Neural cell (in vitro differentiated cells): Measurements from ENCODE around the gene ROCK2. TPM values are rescaled to one million over a fixed set of nuclear protein-coding genes. Genes with fewer than 3 reads are reported as not detected.

Source experiments
- H2AFZ ChIP-seq: fragments of 200-600, 300-800 bp; sonication (generic), shearing (Covaris generic); 2 replicates; pipeline ENCODE4 v1.6.0; 2014; ENCODE audit warnings: low read depth, mild to moderate bottlenecking, antibody characterized with exemption, low read length, moderate library complexity
- H3F3A ChIP-seq: fragments of 200-600 bp; shearing (Covaris generic); 2 replicates; pipeline ENCODE4 v1.6.1; 2016; ENCODE audit warnings: mild to moderate bottlenecking, moderate library complexity, mixed read lengths, antibody characterized with exemption, low read length; ENCODE audit not compliant: insufficient read depth, poor library complexity, severe bottlenecking
- H3K27ac ChIP-seq: fragments of 200-600, 300-800 bp; sonication (generic), shearing (Covaris generic); 2 replicates; pipeline ENCODE4 v1.5.1; 2014; ENCODE audit warnings: mild to moderate bottlenecking, low read length, moderate library complexity
- H3K27me3 ChIP-seq: fragments of 300-800, 200-600 bp; sonication (generic), shearing (Covaris generic); 2 replicates; pipeline ENCODE4 v1.6.0; 2014; ENCODE audit warnings: mild to moderate bottlenecking, low read depth, low read length, moderate library complexity; ENCODE audit not compliant: insufficient read depth
- H3K36me3 ChIP-seq: fragments of 300-800, 200-600 bp; sonication (generic), shearing (Covaris generic); 2 replicates; pipeline ENCODE4 v1.5.1; 2014; ENCODE audit warnings: mild to moderate bottlenecking, antibody characterized with exemption, low read length, moderate library complexity; ENCODE audit not compliant: insufficient read depth
- H3K4me2 ChIP-seq: fragments of 300-800, 200-600 bp; sonication (generic), shearing (Covaris generic); 2 replicates; pipeline ENCODE4 v1.6.0; 2014; ENCODE audit warnings: mild to moderate bottlenecking, low read length
- H3K4me3 ChIP-seq: fragments of 300-800, 200-600 bp; sonication (generic), shearing (Covaris generic); 2 replicates; pipeline ENCODE4 v1.5.1; 2014; ENCODE audit warnings: mild to moderate bottlenecking, low read length, moderate library complexity
- H3K79me2 ChIP-seq: fragments of 200-600 bp; shearing (Covaris generic); replicated peaks from 2 replicates; pipeline ENCODE4 v1.6.0; 2014; ENCODE audit warnings: mild to moderate bottlenecking, low read length, moderate library complexity; ENCODE audit not compliant: insufficient read depth
- H3K9ac ChIP-seq: fragments of 300-800, 200-600 bp; sonication (generic), shearing (Covaris generic); 2 replicates; pipeline ENCODE4 v1.6.1; 2016; ENCODE audit warnings: mild to moderate bottlenecking, low read length, mixed read lengths
- H3K9me2 ChIP-seq: fragments of 200-600 bp; shearing (Covaris generic); 2 replicates; pipeline ENCODE4 v1.6.1; 2016; ENCODE audit warnings: mild to moderate bottlenecking, low read length, mixed read lengths; ENCODE audit not compliant: insufficient read depth
- H3K9me3 ChIP-seq: fragments of 200-600, 300-800 bp; sonication (generic), shearing (Covaris generic); 2 replicates; pipeline ENCODE4 v1.6.1; 2016; ENCODE audit warnings: mild to moderate bottlenecking, mixed run types, low read length, moderate library complexity, mixed read lengths
- H4K20me1 ChIP-seq: fragments of 200-600 bp; shearing (Covaris generic); 2 replicates; pipeline ENCODE4 v1.6.1; 2016; ENCODE audit warnings: mild to moderate bottlenecking, mixed run types; ENCODE audit not compliant: insufficient read depth
- EP300 ChIP-seq: fragments of 450-650 bp; conservative IDR thresholded peaks from 2 replicates; pipeline ENCODE4 v1.6.1; 2014; ENCODE audit warnings: antibody characterized with exemption, mild to moderate bottlenecking, moderate library complexity; ENCODE audit not compliant: poor library complexity, severe bottlenecking
- EZH2 ChIP-seq: fragments of 200-600, 300-800 bp; shearing (Covaris generic), sonication (generic); IDR thresholded peaks from 2 replicates; pipeline ENCODE4 v1.6.1; 2014; ENCODE audit warnings: antibody characterized with exemption, low read length, borderline replicate concordance, mild to moderate bottlenecking; ENCODE audit not compliant: insufficient read depth, poor library complexity, severe bottlenecking
- MXI1 ChIP-seq: fragments of 450-650 bp; conservative IDR thresholded peaks from 2 replicates; pipeline ENCODE4 v1.6.1; 2014; ENCODE audit warnings: antibody characterized with exemption, mild to moderate bottlenecking; ENCODE audit not compliant: poor library complexity, severe bottlenecking
- POLR2AphosphoS5 ChIP-seq: IDR thresholded peaks from 2 replicates; pipeline ENCODE4 v1.6.1; 2012
- RAD21 ChIP-seq: fragments of 450-650 bp; conservative IDR thresholded peaks from 2 replicates; pipeline ENCODE4 v1.6.1; 2014; ENCODE audit warnings: antibody characterized with exemption, mild to moderate bottlenecking, moderate library complexity
- SMC3 ChIP-seq: fragments of 450-650 bp; conservative IDR thresholded peaks from 2 replicates; pipeline ENCODE4 v1.6.1; 2014; ENCODE audit warnings: antibody characterized with exemption, mild to moderate bottlenecking, moderate library complexity; ENCODE audit not compliant: poor library complexity
- TAF1 ChIP-seq: IDR thresholded peaks from 2 replicates; pipeline ENCODE4 v1.6.1; 2012; ENCODE audit warnings: low read depth
- polyA plus RNA-seq: library from polyadenylated mRNA; depleted of rRNA; stranded (reverse); fragments of >200 nt; gene quantifications from 2 replicates; pipeline ENCODE4 v1.2.3, GENCODE V29; 2014
- TF ChIP-seq, protein P1 (sequence below): fragments of 450-650 bp; IDR thresholded peaks from 2 replicates; pipeline ENCODE4 v1.5.1; 2014; ENCODE audit warnings: antibody characterized with exemption, mild to moderate bottlenecking, moderate library complexity; ENCODE audit not compliant: poor library complexity, severe bottlenecking
- TF ChIP-seq, protein P2 (sequence below): IDR thresholded peaks from 2 replicates; pipeline ENCODE4 v1.6.1; 2012; ENCODE audit warnings: borderline replicate concordance

The ROCK2 gene
- polyA plus RNA-seq, 1 donor from 2014 or later, result 25.7 TPM

DNA sequence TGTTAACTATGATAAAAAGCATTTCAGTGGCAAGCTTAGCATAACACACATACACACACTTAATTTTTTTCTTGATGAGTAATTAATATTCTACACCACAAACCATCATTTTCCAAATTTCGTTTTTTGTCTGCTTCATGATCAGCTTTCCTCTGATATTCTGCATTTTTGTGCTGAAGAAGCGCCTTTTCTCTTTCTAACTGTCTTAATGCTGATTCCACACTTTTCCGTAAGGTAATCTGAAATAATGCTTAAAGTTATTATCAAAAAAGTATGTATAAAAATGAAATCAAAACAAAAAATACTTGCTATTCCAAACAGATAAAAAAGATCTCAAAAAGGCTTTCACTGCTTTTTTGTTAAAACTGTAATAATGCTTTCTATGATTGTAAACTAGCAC is 129.0 kb downstream of the ROCK2 start:
- no peaks in the 10 kb centered on the region for H3K9me2 ChIP-seq
- no peaks in the 10 kb centered on the region for H3K79me2 ChIP-seq
- no peaks in the 10 kb centered on the region for H3K9me3 ChIP-seq
- no peak overlapping the region for H3K4me3 ChIP-seq
- H2AFZ ChIP-seq, result no peak overlapping the region
- no peaks in the 10 kb centered on the region for H3F3A ChIP-seq
- no peaks in the 10 kb centered on the region for H4K20me1 ChIP-seq
- H3K27me3 ChIP-seq, result no peaks in the 10 kb centered on the region
- no peak overlapping the region for H3K9ac ChIP-seq
- H3K4me2 ChIP-seq, result no peak overlapping the region
- TF ChIP-seq POLR2AphosphoS5 (no peak), SMC3 (no peak), TAF1 (no peak), RAD21 (no peak), EZH2 (no peak), MXI1 (no peak), EP300 (no peak)
- TF ChIP-seq, protein P1, sequence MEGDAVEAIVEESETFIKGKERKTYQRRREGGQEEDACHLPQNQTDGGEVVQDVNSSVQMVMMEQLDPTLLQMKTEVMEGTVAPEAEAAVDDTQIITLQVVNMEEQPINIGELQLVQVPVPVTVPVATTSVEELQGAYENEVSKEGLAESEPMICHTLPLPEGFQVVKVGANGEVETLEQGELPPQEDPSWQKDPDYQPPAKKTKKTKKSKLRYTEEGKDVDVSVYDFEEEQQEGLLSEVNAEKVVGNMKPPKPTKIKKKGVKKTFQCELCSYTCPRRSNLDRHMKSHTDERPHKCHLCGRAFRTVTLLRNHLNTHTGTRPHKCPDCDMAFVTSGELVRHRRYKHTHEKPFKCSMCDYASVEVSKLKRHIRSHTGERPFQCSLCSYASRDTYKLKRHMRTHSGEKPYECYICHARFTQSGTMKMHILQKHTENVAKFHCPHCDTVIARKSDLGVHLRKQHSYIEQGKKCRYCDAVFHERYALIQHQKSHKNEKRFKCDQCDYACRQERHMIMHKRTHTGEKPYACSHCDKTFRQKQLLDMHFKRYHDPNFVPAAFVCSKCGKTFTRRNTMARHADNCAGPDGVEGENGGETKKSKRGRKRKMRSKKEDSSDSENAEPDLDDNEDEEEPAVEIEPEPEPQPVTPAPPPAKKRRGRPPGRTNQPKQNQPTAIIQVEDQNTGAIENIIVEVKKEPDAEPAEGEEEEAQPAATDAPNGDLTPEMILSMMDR, result no peak
- TF ChIP-seq, protein P2, sequence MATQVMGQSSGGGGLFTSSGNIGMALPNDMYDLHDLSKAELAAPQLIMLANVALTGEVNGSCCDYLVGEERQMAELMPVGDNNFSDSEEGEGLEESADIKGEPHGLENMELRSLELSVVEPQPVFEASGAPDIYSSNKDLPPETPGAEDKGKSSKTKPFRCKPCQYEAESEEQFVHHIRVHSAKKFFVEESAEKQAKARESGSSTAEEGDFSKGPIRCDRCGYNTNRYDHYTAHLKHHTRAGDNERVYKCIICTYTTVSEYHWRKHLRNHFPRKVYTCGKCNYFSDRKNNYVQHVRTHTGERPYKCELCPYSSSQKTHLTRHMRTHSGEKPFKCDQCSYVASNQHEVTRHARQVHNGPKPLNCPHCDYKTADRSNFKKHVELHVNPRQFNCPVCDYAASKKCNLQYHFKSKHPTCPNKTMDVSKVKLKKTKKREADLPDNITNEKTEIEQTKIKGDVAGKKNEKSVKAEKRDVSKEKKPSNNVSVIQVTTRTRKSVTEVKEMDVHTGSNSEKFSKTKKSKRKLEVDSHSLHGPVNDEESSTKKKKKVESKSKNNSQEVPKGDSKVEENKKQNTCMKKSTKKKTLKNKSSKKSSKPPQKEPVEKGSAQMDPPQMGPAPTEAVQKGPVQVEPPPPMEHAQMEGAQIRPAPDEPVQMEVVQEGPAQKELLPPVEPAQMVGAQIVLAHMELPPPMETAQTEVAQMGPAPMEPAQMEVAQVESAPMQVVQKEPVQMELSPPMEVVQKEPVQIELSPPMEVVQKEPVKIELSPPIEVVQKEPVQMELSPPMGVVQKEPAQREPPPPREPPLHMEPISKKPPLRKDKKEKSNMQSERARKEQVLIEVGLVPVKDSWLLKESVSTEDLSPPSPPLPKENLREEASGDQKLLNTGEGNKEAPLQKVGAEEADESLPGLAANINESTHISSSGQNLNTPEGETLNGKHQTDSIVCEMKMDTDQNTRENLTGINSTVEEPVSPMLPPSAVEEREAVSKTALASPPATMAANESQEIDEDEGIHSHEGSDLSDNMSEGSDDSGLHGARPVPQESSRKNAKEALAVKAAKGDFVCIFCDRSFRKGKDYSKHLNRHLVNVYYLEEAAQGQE, result no peak
- H3K27ac ChIP-seq, result no peak overlapping the region
- H3K36me3 ChIP-seq, result peaks cover 6% of the 10 kb centered on the region

DNA sequence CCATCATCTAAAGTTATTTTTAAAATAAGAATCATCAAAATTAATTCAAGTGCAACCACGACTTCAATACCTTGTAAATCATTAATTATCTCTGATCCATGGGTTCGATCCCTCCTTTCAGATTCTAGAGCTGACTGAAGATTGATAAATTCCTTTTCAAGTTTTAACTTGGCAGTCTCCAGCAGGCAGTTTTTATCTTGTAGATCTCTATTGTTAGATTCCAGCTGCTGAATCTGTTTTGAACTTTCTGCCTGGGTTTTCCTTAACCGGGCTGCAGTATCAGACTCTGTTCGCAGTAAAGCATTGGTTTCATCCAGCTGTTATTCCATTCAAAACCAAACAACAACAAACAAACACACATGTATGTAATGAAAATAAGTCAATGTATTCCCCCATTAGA is 129.7 kb downstream of the ROCK2 start:
- peaks cover 6% of the 10 kb centered on the region for H3K36me3 ChIP-seq
- H3K4me2 ChIP-seq, result no peak overlapping the region
- no peak overlapping the region for H3K27ac ChIP-seq
- H3K79me2 ChIP-seq, result no peaks in the 10 kb centered on the region
- TF ChIP-seq RAD21 (no peak), EP300 (no peak), POLR2AphosphoS5 (no peak), TAF1 (no peak), SMC3 (no peak), MXI1 (no peak), EZH2 (no peak)
- TF ChIP-seq, protein P2, result no peak
- H3K9me2 ChIP-seq, result no peaks in the 10 kb centered on the region
- H3K9ac ChIP-seq, result no peak overlapping the region
- H3K27me3 ChIP-seq, result no peaks in the 10 kb centered on the region
- H2AFZ ChIP-seq, result no peak overlapping the region
- H3K4me3 ChIP-seq, result no peak overlapping the region
- no peaks in the 10 kb centered on the region for H3F3A ChIP-seq
- H4K20me1 ChIP-seq, result no peaks in the 10 kb centered on the region
- H3K9me3 ChIP-seq, result no peaks in the 10 kb centered on the region
